Measurements from ENCODE around the gene KLF13. TPM values are rescaled to one million over a fixed set of nuclear protein-coding genes. Genes with fewer than 3 reads are reported as not detected.

The KLF13 gene
- total and polyA plus RNA-seq, 2 donors (not counting 1 experiment from before 2014, with no cell fraction given) = 65.5 to 140 TPM

DNA sequence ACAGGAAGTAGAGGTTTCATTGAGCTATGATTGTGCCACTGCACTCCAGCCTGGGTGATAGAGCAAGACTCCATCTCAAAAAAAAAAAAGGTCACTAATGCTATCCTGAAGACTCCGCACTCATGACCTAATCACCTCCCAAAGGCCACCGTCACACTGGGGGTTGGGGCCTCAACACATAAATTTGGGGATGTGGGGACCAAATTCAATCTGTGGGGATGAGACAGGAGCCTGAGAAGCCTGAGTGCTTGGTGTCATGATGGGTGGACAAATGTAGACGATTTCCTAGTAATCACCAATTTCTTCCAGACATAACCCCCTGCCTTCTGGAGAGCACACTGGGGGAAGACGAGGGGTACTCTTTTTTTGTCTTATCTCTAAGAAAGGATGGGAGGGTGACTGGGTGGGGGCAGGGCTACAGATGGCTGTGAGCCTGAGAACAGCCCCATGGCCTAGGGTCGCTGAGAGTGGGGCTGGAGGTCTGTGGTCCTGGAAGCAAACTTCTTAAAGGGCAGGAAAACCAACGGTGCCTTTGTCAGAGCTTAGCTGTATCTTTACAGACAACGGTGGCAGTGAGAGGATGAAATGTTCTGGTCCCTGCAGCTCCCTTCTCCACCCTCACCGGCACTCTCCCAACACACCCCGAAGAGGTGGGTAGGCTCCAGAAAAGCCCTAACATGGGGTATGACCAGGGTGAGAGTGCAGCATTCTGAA lies 16.6 kb upstream of the KLF13 start:
- ATAC-seq (ENCODE audit: low read depth) (no peak), DNase-seq (no peak)
- Histone ChIP-seq H3K9ac (ENCODE audit: low read length) (no peak overlapping the region), H3K4me3 (ENCODE audit: control extremely low read depth in 1 of 5, extremely low read depth in 1 of 5, insufficient read depth in 1 of 5, low read depth in 2 of 5, low read length in 4 of 5) (no peak overlapping the region), H2AFZ (ENCODE audit: insufficient read depth, low read depth, low read length, poor library complexity, severe bottlenecking) (no peak overlapping the region), H3K4me2 (replicated peaks; ENCODE audit: low read depth, low read length, poor library complexity, severe bottlenecking) (no peak overlapping the region), H3K36me3 (replicated peaks in 1 of 2; ENCODE audit: control extremely low read depth in 1 of 2, control insufficient read depth in 1 of 2, extremely low read depth in 1 of 2, insufficient read depth in 2 of 2, low read length in 1 of 2) (no peaks in the 10 kb centered on the region), H3K79me2 (ENCODE audit: control insufficient read depth, insufficient read depth, low read length) (peaks cover 10% of the 10 kb centered on the region), H4K20me1 (ENCODE audit: control insufficient read depth, insufficient read depth, low read length, poor library complexity, severe bottlenecking) (no peaks in the 10 kb centered on the region), H3K4me1 (ENCODE audit: control insufficient read depth in 2 of 2, insufficient read depth in 2 of 2, low read length in 2 of 2) (peaks cover 8 to 30% of the 10 kb centered on the region in 2 donors), H3K9me3 (ENCODE audit: control extremely low read depth in 1 of 3, control insufficient read depth in 2 of 3, insufficient read depth in 1 of 3, low read length in 2 of 3) (peaks cover 0 to 7% (median 7%) of the 10 kb centered on the region in 3 donors), H3K27ac (ENCODE audit: low read length in 2 of 2) (no peak overlapping the region), H3K27me3 (replicated peaks in 1 of 4; ENCODE audit: control extremely low read depth in 1 of 4, control insufficient read depth in 3 of 4, insufficient read depth in 4 of 4, low read length in 3 of 4) (peaks cover 0 to 4% (median 0%) of the 10 kb centered on the region in 4 experiments)
- no peaks in the 10 kb centered on the region for H3K27me3 Mint-ChIP-seq
- intact Hi-C loops (cut with micrococcal nuclease) = no loop called here
- H3K9me3 Mint-ChIP-seq (ENCODE audit: insufficient read depth) = no peaks in the 10 kb centered on the region
- no peak overlapping the region for H3K27ac Mint-ChIP-seq
- ChIA-PET CTCF (interaction anchor here (2.3 kb wide), 1 partner anchor 95 kb away, joined by 8 read pairs; no protein-coding TSS in a partner anchor), POLR2A (no interaction called here)
- H3K4me1 Mint-ChIP-seq = peaks cover 23% of the 10 kb centered on the region
- TF ChIP-seq, protein P1, sequence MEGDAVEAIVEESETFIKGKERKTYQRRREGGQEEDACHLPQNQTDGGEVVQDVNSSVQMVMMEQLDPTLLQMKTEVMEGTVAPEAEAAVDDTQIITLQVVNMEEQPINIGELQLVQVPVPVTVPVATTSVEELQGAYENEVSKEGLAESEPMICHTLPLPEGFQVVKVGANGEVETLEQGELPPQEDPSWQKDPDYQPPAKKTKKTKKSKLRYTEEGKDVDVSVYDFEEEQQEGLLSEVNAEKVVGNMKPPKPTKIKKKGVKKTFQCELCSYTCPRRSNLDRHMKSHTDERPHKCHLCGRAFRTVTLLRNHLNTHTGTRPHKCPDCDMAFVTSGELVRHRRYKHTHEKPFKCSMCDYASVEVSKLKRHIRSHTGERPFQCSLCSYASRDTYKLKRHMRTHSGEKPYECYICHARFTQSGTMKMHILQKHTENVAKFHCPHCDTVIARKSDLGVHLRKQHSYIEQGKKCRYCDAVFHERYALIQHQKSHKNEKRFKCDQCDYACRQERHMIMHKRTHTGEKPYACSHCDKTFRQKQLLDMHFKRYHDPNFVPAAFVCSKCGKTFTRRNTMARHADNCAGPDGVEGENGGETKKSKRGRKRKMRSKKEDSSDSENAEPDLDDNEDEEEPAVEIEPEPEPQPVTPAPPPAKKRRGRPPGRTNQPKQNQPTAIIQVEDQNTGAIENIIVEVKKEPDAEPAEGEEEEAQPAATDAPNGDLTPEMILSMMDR (IDR thresholded peaks at IDR 0.05) = no peak
- no peak for TF ChIP-seq EZH2 (IDR thresholded peaks at IDR 0.05; ENCODE audit: borderline replicate concordance, insufficient read depth, low read depth, low read length, poor library complexity, severe bottlenecking)
- H3K4me3 Mint-ChIP-seq = no peak overlapping the region
- 90% methylated on average over 2 of the region's 9 CpGs for WGBS (ENCODE audit: insufficient coverage)

Data from B cell (primary cell).